K562 (cell line): Measurements from ENCODE around the gene TKT.

Experiments
- BCLAF1 ChIP-seq, 2 experiments: fragments of 450-650 bp in 1 of 2; IDR thresholded peaks; 2 replicates each; pipeline ENCODE4 v1.6.1; 2011 to 2017; ENCODE audit warnings: low read depth in 2 of 2, antibody characterized with exemption in 1 of 2, borderline replicate concordance in 1 of 2, low read length in 1 of 2, mild to moderate bottlenecking in 1 of 2, mixed read lengths in 1 of 2; ENCODE audit not compliant: control insufficient read depth in 1 of 2
- CTCF ChIP-seq, 3 experiments: IDR thresholded peaks in 2 of 3; conservative IDR thresholded peaks in 1 of 3; 2 replicates each; pipeline ENCODE4 v1.5.1; 2011 to 2012; ENCODE audit warnings: low read length in 3 of 3, mild to moderate bottlenecking in 3 of 3, control low read depth in 2 of 3, improper control_type of control experiment in 1 of 3, inconsistent platforms in 1 of 3, low read depth in 1 of 3, mixed read lengths in 1 of 3, moderate library complexity in 1 of 3; ENCODE audit not compliant: insufficient read depth in 2 of 3
- SIN3A ChIP-seq, 2 experiments: fragments of 150-350 bp in 1 of 2; IDR thresholded peaks; 2 replicates each; pipeline ENCODE4 v1.6.1; 2011 to 2016; ENCODE audit warnings: borderline replicate concordance in 2 of 2, low read depth in 2 of 2, low read length in 2 of 2, mild to moderate bottlenecking in 2 of 2, moderate library complexity in 2 of 2; ENCODE audit not compliant: control insufficient read depth in 1 of 2
- SMAD2 ChIP-seq: fragments of 150-350 bp; IDR thresholded peaks from 2 replicates; pipeline ENCODE4 v1.6.1; 2014; ENCODE audit warnings: low read depth, mild to moderate bottlenecking, low read length
- XRCC4 ChIP-seq: IDR thresholded peaks from one replicate; pipeline ENCODE4 v1.6.1; 2011; ENCODE audit not compliant: insufficient read depth, insufficient read length; ENCODE audit errors: extremely low read depth
- ZNF280B ChIP-seq: fragments of 250-450 bp; sonication (Bioruptor Pico); IDR thresholded peaks from 2 replicates; pipeline ENCODE4 v1.5.1; 2021; ENCODE audit warnings: mild to moderate bottlenecking
- ZSCAN29 ChIP-seq: fragments of 450-650 bp; IDR thresholded peaks from 2 replicates; pipeline ENCODE4 v1.6.1; 2017
- TF ChIP-seq, protein P1 (sequence below), 2 experiments: IDR thresholded peaks; 2 replicates each; pipeline ENCODE4 v1.6.1; 2012; ENCODE audit warnings: improper control_type of control experiment in 2 of 2, low read depth in 2 of 2, low read length in 2 of 2, borderline replicate concordance in 1 of 2
- TF ChIP-seq, protein P2 (sequence below): fragments of 450-650 bp; formaldehyde crosslinking; IDR thresholded peaks from 2 replicates; pipeline ENCODE4 v1.4.0; 2020; ENCODE audit warnings: mild to moderate bottlenecking, moderate library complexity

GRCh38 chr3:53175613-53176540 lies 79.9 kb downstream of the TKT start:
- TF ChIP-seq SMAD2 (no peak), BCLAF1 (IDR thresholded peaks at IDR 0.05; ENCODE audit: borderline replicate concordance in 1 of 2, control insufficient read depth in 1 of 2, low read depth in 2 of 2, low read length in 1 of 2) (no peak), CTCF (IDR thresholded peaks at IDR 0.05 in 2 of 3, conservative IDR thresholded peaks at IDR 0.05 in 1 of 3; ENCODE audit: insufficient read depth in 2 of 3, low read depth in 1 of 3, low read length in 3 of 3) (no peak), ZSCAN29 (no peak), ZNF280B (CRISPR knock-in tag) (no peak), XRCC4 (no peak), SIN3A (IDR thresholded peaks at IDR 0.05; ENCODE audit: borderline replicate concordance in 2 of 2, control insufficient read depth in 1 of 2, low read depth in 2 of 2, low read length in 2 of 2) (no peak)
- TF ChIP-seq, protein P1, sequence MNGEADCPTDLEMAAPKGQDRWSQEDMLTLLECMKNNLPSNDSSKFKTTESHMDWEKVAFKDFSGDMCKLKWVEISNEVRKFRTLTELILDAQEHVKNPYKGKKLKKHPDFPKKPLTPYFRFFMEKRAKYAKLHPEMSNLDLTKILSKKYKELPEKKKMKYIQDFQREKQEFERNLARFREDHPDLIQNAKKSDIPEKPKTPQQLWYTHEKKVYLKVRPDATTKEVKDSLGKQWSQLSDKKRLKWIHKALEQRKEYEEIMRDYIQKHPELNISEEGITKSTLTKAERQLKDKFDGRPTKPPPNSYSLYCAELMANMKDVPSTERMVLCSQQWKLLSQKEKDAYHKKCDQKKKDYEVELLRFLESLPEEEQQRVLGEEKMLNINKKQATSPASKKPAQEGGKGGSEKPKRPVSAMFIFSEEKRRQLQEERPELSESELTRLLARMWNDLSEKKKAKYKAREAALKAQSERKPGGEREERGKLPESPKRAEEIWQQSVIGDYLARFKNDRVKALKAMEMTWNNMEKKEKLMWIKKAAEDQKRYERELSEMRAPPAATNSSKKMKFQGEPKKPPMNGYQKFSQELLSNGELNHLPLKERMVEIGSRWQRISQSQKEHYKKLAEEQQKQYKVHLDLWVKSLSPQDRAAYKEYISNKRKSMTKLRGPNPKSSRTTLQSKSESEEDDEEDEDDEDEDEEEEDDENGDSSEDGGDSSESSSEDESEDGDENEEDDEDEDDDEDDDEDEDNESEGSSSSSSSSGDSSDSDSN (IDR thresholded peaks at IDR 0.05; ENCODE audit: borderline replicate concordance in 1 of 2, low read depth in 2 of 2, low read length in 2 of 2), result no peak
- TF ChIP-seq, protein P2, sequence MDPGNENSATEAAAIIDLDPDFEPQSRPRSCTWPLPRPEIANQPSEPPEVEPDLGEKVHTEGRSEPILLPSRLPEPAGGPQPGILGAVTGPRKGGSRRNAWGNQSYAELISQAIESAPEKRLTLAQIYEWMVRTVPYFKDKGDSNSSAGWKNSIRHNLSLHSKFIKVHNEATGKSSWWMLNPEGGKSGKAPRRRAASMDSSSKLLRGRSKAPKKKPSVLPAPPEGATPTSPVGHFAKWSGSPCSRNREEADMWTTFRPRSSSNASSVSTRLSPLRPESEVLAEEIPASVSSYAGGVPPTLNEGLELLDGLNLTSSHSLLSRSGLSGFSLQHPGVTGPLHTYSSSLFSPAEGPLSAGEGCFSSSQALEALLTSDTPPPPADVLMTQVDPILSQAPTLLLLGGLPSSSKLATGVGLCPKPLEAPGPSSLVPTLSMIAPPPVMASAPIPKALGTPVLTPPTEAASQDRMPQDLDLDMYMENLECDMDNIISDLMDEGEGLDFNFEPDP (CRISPR knock-in tag), result no peak
